ENCODE data around the gene NRXN3. TPM values are rescaled to one million over a fixed set of nuclear protein-coding genes. Genes with fewer than 3 reads are reported as not detected.

NRXN3 gene
- total and polyA plus RNA-seq, 8 donors, result 0.53 to 2.5 (median 1.5) TPM

- Histone ChIP-seq H3K36me3 (no peaks in the 10 kb centered on the region), H3K4me3 (no peak overlapping the region), H3K4me1 (no peaks in the 10 kb centered on the region), H3K9me3 (no peaks in the 10 kb centered on the region), H3K27ac (no peak overlapping the region), H3K27me3 (no peaks in the 10 kb centered on the region)
- ATAC-seq, result peak in 3 of 4 donors; percentile 29 to 59 (median 43)
- DNase-seq, result no peak
- FAIRE-seq, result no peak
- intact Hi-C loops (cut with DNase I), result no loop called here
- TF ChIP-seq CTCF (IDR thresholded peaks at IDR 0.05), result no peak
- 11 to 19% methylated on average over 1 of the region's 1 CpG for WGBS, 2 donors
Observed at GRCh38 chr14:79487632-79488031, 1317.5 kb downstream of the NRXN3 start.

DNA sequence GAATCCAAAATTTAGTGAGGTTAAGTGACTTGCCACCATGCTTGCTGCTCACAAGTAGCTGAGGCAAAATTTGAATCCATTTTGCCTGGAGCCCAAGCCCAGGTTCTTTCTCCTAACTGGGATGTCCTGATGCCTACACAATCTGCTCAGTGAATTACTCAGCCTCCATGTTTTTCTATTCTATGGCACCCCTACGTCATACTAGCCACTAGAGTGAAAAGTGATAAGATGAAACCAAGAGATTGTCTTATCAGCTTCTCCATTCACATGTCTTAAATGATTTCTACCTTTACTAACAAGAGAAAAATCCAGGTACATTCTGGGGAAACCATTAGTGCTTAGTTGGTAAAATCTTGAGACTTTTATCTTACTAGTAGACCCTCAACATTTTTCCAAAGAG is 1321.0 kb downstream of the NRXN3 start:
- Histone ChIP-seq H3K36me3 (no peaks in the 10 kb centered on the region), H3K9me3 (no peaks in the 10 kb centered on the region), H3K27me3 (no peaks in the 10 kb centered on the region), H3K4me3 (no peak overlapping the region), H3K27ac (no peak overlapping the region), H3K4me1 (no peaks in the 10 kb centered on the region)
- DNase-seq (no peak), FAIRE-seq (no peak), ATAC-seq (no peak)
- 66 to 96% methylated on average over 1 of the region's 1 CpG for WGBS, 2 donors
- TF ChIP-seq CTCF (IDR thresholded peaks at IDR 0.05), result no peak
- intact Hi-C loops (cut with DNase I), result no loop called here

- ATAC-seq (no peak), DNase-seq (no peak), FAIRE-seq (no peak)
- no peak overlapping the region for H3K27ac ChIP-seq
- H3K27me3 ChIP-seq, result no peaks in the 10 kb centered on the region
- no peak overlapping the region for H3K4me3 ChIP-seq
- intact Hi-C loops (cut with DNase I), result no loop called here
- H3K36me3 ChIP-seq, result no peaks in the 10 kb centered on the region
- no peaks in the 10 kb centered on the region for H3K4me1 ChIP-seq
- TF ChIP-seq CTCF (IDR thresholded peaks at IDR 0.05), result no peak
- no peaks in the 10 kb centered on the region for H3K9me3 ChIP-seq
- WGBS, 2 donors, result 79 to 81% methylated on average over 3 of the region's 3 CpGs
Observed at GRCh38 chr14:79493081-79493645, 1323.0 kb downstream of the NRXN3 start.

DNA sequence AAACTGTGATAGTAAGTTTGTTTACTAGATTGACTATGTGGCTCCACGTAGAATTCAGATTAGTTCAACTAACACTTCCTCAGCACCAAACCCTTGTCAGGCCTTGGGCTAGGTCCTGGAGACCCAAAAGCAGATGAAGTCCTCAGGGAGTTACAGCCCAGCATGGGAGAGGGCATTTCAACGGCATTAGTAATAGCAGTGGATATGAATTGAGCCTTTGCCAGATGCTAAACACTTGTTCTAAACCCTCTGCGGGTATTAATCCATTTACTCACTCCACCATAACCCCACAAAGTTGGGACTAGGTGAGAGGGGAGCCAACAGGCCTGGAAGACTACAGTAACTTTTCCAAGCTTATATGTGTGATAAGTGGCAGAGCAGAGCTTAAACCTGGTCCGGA is 1326.5 kb downstream of the NRXN3 start:
- H3K9me3 ChIP-seq, result no peaks in the 10 kb centered on the region
- TF ChIP-seq CTCF (IDR thresholded peaks at IDR 0.05), result no peak
- no peak overlapping the region for H3K4me3 ChIP-seq
- DNase-seq (no peak), FAIRE-seq (no peak), ATAC-seq (no peak)
- H3K4me1 ChIP-seq, result no peaks in the 10 kb centered on the region
- H3K27ac ChIP-seq, result no peak overlapping the region
- WGBS, 2 donors, result 86 to 94% methylated on average over 4 of the region's 4 CpGs
- no peaks in the 10 kb centered on the region for H3K36me3 ChIP-seq
- intact Hi-C loops (cut with DNase I), result no loop called here
- no peaks in the 10 kb centered on the region for H3K27me3 ChIP-seq

DNA sequence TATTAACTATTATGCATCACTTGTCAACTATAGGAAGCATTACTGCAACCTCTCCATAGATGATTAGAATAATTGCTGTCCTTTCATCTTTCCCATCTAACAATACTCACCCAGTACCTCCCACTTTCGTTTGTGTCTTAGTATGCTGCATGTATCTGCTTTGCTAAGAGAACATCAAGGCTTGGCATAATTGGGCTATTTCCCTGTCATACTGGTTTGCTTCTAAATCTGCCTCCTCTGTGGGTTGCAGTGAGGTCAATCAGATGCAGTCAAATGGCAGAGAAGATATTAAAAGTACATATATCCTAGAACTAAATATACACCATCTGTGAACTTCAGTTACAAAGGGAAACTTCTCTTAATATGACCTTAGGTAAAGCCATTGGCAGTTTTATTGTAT is 1330.3 kb downstream of the NRXN3 start:
- Histone ChIP-seq H3K4me1 (no peaks in the 10 kb centered on the region), H3K36me3 (no peaks in the 10 kb centered on the region), H3K4me3 (no peak overlapping the region), H3K27me3 (no peaks in the 10 kb centered on the region), H3K27ac (no peak overlapping the region), H3K9me3 (no peaks in the 10 kb centered on the region)
- DNase-seq (no peak), FAIRE-seq (no peak), ATAC-seq (no peak)
- intact Hi-C loops (cut with DNase I), result no loop called here
- WGBS, 2 donors, result 49 to 67% methylated on average over 1 of the region's 1 CpG
- no peak for TF ChIP-seq CTCF (IDR thresholded peaks at IDR 0.05)

Measured in pancreas (tissue), 10 donors.